HepG2 (cell line): ENCODE measurements around the gene ZNF540. TPM values are rescaled to one million over a fixed set of nuclear protein-coding genes. Genes with fewer than 3 reads are reported as not detected.

ENCODE experiments used
- AHR ChIP-seq: IDR thresholded peaks from 2 replicates; pipeline ENCODE4 v1.6.1; 2018; ENCODE audit warnings: missing genetic modification reagents, missing compliant biosample characterization
- CHD4 ChIP-seq: fragments of 200-600 bp; sonication (generic); IDR thresholded peaks from 2 replicates; pipeline ENCODE4 v1.7.0; 2017; ENCODE audit warnings: mild to moderate bottlenecking, low read length, borderline replicate concordance
- KAT8 ChIP-seq: IDR thresholded peaks from 2 replicates; pipeline ENCODE4 v1.6.1; 2016; ENCODE audit warnings: missing genetic modification reagents, missing compliant biosample characterization
- MLLT10 ChIP-seq: sonication (generic); formaldehyde crosslinking; IDR thresholded peaks from 2 replicates; pipeline ENCODE4 v1.4.0; 2020; ENCODE audit warnings: missing genetic modification reagents
- NRL ChIP-seq: sonication (generic); formaldehyde crosslinking; IDR thresholded peaks from 2 replicates; pipeline ENCODE4 v1.5.0; 2020; ENCODE audit warnings: missing genetic modification reagents, mild to moderate bottlenecking, moderate library complexity, borderline replicate concordance
- PHF8 ChIP-seq: sonication (generic); formaldehyde crosslinking; IDR thresholded peaks from 2 replicates; pipeline ENCODE4 v1.5.0; 2020; ENCODE audit warnings: missing genetic modification reagents
- RBM22 ChIP-seq: fragments of 200-400 bp; formaldehyde crosslinking; optimal IDR thresholded peaks from 2 replicates; pipeline ENCODE3; 2017; ENCODE audit warnings: mild to moderate bottlenecking, low read length, moderate library complexity
- SALL2 ChIP-seq: sonication (generic); formaldehyde crosslinking; IDR thresholded peaks from 2 replicates; pipeline ENCODE4 v1.8.1; 2023; ENCODE audit warnings: mild to moderate bottlenecking, missing genetic modification reagents, inconsistent platforms
- SOX6 ChIP-seq, 2 experiments: fragments of 450-650 bp in 1 of 2; sonication (generic) in 1 of 2; formaldehyde crosslinking in 1 of 2; IDR thresholded peaks; 2 replicates each; pipeline versions ENCODE4 v1.4.0 to v1.6.1; 2017 to 2020; ENCODE audit warnings: antibody characterized with exemption in 1 of 2, mild to moderate bottlenecking in 1 of 2, missing genetic modification reagents in 1 of 2
- SRSF9 ChIP-seq: fragments of 200-400 bp; formaldehyde crosslinking; IDR thresholded peaks from 2 replicates; pipeline ENCODE4 v1.6.1; 2018; ENCODE audit warnings: borderline replicate concordance, mild to moderate bottlenecking, low read depth, low read length; ENCODE audit not compliant: insufficient read depth, poor library complexity, severe bottlenecking
- TCF7L2 ChIP-seq: IDR thresholded peaks from 2 replicates; pipeline ENCODE4 v1.6.1; 2011; ENCODE audit warnings: mild to moderate bottlenecking, low read depth, low read length, moderate library complexity
- TP53 ChIP-seq: sonication (generic); formaldehyde crosslinking; conservative IDR thresholded peaks from 2 replicates; pipeline ENCODE4 v1.4.0; 2020; ENCODE audit warnings: missing genetic modification reagents
- XRCC5 ChIP-seq: fragments of 200-400 bp; formaldehyde crosslinking; optimal IDR thresholded peaks from 2 replicates; pipeline ENCODE3; 2017; ENCODE audit warnings: mild to moderate bottlenecking, low read length
- ZC3H4 ChIP-seq: sonication (generic); formaldehyde crosslinking; IDR thresholded peaks from 2 replicates; pipeline ENCODE4 v1.4.0; 2020; ENCODE audit warnings: missing genetic modification reagents, borderline replicate concordance
- ZFP36L1 ChIP-seq: sonication (generic); formaldehyde crosslinking; IDR thresholded peaks from 2 replicates; pipeline ENCODE4 v1.8.0; 2022; ENCODE audit warnings: mild to moderate bottlenecking, missing genetic modification reagents, moderate library complexity
- ZNF10 ChIP-seq: sonication (generic); formaldehyde crosslinking; IDR thresholded peaks from 2 replicates; pipeline ENCODE4 v1.4.0; 2020; ENCODE audit warnings: mild to moderate bottlenecking, low read depth, missing genetic modification reagents, borderline replicate concordance
- ZNF205 ChIP-seq: IDR thresholded peaks from 2 replicates; pipeline ENCODE4 v1.6.1; 2018; ENCODE audit warnings: missing biosample characterization, missing genetic modification reagents
- ZNF333 ChIP-seq: sonication (generic); formaldehyde crosslinking; IDR thresholded peaks from 2 replicates; pipeline ENCODE4 v1.4.0; 2020; ENCODE audit warnings: mild to moderate bottlenecking, missing genetic modification reagents, borderline replicate concordance
- ZNF383 ChIP-seq: sonication (generic); formaldehyde crosslinking; IDR thresholded peaks from 2 replicates; pipeline ENCODE4 v1.4.0; 2020; ENCODE audit warnings: missing genetic modification reagents, mild to moderate bottlenecking, borderline replicate concordance
- ZNF792 ChIP-seq: IDR thresholded peaks from 2 replicates; pipeline ENCODE4 v1.6.1; 2016
- polyA plus RNA-seq, 8 experiments: library from polyadenylated mRNA; depleted of rRNA in 3 of 8; stranded (reverse) in 7 of 8; unstranded in 1 of 8; fragments of >200 nt; fragmentation: Illumina TruSeq in 4 of 8; extraction: Trizol in 4 of 8; gene quantifications; 2 replicates each; pipeline versions ENCODE4 v1.2.1 to v1.2.3, GENCODE V29; 2011 to 2016; ENCODE audit warnings: low read depth in 4 of 8, missing spikeins in 1 of 8, mixed read lengths in 1 of 8; ENCODE audit not compliant: insufficient read depth in 1 of 8
- total RNA-seq, 5 experiments: library from RNA; depleted of rRNA; stranded (reverse); fragments of >200 nt; fragmentation: Illumina TruSeq; extraction: Trizol; gene quantifications; 2 replicates each; pipeline ENCODE4 v1.2.3, GENCODE V29; 2016; ENCODE audit warnings: low read depth in 1 of 5
- TF ChIP-seq, protein P1 (sequence below): sonication (generic); formaldehyde crosslinking; IDR thresholded peaks from 2 replicates; pipeline ENCODE4 v1.9.0; 2021; ENCODE audit warnings: missing genetic modification reagents, borderline replicate concordance
- TF ChIP-seq, protein P2 (sequence below): sonication (generic); formaldehyde crosslinking; IDR thresholded peaks from 2 replicates; pipeline ENCODE4 v1.4.0; 2020; ENCODE audit warnings: mild to moderate bottlenecking, missing genetic modification reagents
- TF ChIP-seq, protein P3 (sequence below): sonication (generic); formaldehyde crosslinking; IDR thresholded peaks from 2 replicates; pipeline ENCODE4 v1.8.0; 2022; ENCODE audit warnings: low read depth, missing genetic modification reagents
- TF ChIP-seq, protein P4 (sequence below): sonication (generic); formaldehyde crosslinking; IDR thresholded peaks from 2 replicates; pipeline ENCODE4 v1.4.0; 2020; ENCODE audit warnings: missing genetic modification reagents, low read depth, mild to moderate bottlenecking, borderline replicate concordance

Gene ZNF540
- total and polyA plus RNA-seq, 2 of the 13 experiments (the other 11 are each of a cell fraction or from before 2014, with no cell fraction given), result 0.21 to 0.40 TPM

DNA sequence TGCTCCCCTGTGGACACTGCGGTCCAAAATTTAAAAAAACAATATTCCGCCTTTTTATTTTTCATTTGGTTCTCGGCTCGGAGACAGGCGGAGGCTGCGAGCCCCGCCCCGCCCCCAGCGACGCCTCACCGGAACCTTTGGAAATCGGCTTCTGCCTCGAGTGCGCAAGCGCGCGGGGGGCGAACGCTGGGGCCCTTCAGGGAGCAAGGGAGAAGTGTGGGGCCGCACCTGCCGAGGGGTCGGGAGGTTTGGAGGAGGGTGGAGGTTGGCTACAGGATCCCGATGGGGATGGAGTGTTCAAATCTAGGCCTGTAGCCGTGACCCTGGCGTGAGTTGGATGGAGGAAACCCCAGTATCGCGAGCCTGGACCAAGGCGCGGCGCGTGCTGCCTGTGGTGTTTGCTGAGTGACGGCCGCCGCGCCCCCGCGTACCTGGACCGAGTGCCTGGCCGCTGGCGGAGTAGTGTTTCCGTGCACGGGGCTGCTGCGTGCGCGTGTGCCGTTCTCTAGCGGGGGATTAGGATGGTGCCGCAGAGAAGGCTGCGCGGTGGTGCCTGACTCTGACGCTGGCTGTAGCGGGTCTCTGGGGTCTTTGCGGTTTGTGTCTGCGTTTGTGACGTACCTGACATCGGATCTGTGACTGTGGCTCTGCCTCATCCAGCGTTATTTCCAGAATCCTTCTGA, 61.2 kb downstream of the ZNF540 start (continued):
- TF ChIP-seq, protein P1, sequence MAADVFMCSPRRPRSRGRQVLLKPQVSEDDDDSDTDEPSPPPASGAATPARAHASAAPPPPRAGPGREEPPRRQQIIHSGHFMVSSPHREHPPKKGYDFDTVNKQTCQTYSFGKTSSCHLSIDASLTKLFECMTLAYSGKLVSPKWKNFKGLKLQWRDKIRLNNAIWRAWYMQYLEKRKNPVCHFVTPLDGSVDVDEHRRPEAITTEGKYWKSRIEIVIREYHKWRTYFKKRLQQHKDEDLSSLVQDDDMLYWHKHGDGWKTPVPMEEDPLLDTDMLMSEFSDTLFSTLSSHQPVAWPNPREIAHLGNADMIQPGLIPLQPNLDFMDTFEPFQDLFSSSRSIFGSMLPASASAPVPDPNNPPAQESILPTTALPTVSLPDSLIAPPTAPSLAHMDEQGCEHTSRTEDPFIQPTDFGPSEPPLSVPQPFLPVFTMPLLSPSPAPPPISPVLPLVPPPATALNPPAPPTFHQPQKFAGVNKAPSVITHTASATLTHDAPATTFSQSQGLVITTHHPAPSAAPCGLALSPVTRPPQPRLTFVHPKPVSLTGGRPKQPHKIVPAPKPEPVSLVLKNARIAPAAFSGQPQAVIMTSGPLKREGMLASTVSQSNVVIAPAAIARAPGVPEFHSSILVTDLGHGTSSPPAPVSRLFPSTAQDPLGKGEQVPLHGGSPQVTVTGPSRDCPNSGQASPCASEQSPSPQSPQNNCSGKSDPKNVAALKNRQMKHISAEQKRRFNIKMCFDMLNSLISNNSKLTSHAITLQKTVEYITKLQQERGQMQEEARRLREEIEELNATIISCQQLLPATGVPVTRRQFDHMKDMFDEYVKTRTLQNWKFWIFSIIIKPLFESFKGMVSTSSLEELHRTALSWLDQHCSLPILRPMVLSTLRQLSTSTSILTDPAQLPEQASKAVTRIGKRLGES (CRISPR knock-in tag), result peak; percentile 95
- no peak for TF ChIP-seq MLLT10 (CRISPR knock-in tag)
- no peak for TF ChIP-seq ZNF10 (CRISPR knock-in tag)
- peak; percentile 47; the same call in 1 of the 2 replicates for TF ChIP-seq ZNF383 (CRISPR knock-in tag)
- no peak for TF ChIP-seq CHD4
- TF ChIP-seq ZC3H4 (CRISPR knock-in tag), result peak; percentile 67; the same call in 1 of the 2 replicates
- TF ChIP-seq, protein P2, sequence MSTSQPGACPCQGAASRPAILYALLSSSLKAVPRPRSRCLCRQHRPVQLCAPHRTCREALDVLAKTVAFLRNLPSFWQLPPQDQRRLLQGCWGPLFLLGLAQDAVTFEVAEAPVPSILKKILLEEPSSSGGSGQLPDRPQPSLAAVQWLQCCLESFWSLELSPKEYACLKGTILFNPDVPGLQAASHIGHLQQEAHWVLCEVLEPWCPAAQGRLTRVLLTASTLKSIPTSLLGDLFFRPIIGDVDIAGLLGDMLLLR (CRISPR knock-in tag), result 0 out of 2 replicates have a peak, but pooled peaks have one; percentile 64
- peak; percentile 53 for TF ChIP-seq AHR (CRISPR knock-in tag)
- TF ChIP-seq XRCC5, result no peak
- TF ChIP-seq TCF7L2, result no peak
- no peak; the same call in 1 of the 2 replicates for TF ChIP-seq PHF8
- no peak for TF ChIP-seq SRSF9
- 0 out of 2 replicates have a peak, but pooled peaks have one; percentile 63 for TF ChIP-seq ZNF333 (CRISPR knock-in tag)
- TF ChIP-seq, protein P3, sequence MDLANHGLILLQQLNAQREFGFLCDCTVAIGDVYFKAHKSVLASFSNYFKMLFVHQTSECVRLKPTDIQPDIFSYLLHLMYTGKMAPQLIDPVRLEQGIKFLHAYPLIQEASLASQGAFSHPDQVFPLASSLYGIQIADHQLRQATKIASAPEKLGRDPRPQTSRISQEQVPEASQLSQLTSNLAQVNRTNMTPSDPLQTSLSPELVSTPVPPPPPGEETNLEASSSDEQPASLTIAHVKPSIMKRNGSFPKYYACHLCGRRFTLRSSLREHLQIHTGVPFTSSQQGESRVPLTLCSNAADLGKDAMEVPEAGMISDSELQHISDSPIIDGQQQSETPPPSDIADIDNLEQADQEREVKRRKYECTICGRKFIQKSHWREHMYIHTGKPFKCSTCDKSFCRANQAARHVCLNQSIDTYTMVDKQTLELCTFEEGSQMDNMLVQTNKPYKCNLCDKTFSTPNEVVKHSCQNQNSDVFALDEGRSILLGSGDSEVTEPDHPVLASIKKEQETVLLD (CRISPR knock-in tag), result 0 out of 2 replicates have a peak, but pooled peaks have one; percentile 7
- TF ChIP-seq NRL (CRISPR knock-in tag), result peak; percentile 82; the same call in 1 of the 2 replicates
- TF ChIP-seq ZNF205 (CRISPR knock-in tag), result peak; percentile 80
- no peak for TF ChIP-seq TP53
- TF ChIP-seq SOX6 (IDR thresholded peaks at IDR 0.05), result no peak
- TF ChIP-seq SOX6 (CRISPR knock-in tag; IDR thresholded peaks at IDR 0.05), result peak; percentile 67; the same call in 1 of the 2 replicates
- no peak; the same call in 1 of the 2 replicates for TF ChIP-seq ZFP36L1 (CRISPR knock-in tag)
- TF ChIP-seq RBM22, result no peak
- TF ChIP-seq KAT8 (CRISPR knock-in tag), result peak; percentile 60
- TF ChIP-seq, protein P4, sequence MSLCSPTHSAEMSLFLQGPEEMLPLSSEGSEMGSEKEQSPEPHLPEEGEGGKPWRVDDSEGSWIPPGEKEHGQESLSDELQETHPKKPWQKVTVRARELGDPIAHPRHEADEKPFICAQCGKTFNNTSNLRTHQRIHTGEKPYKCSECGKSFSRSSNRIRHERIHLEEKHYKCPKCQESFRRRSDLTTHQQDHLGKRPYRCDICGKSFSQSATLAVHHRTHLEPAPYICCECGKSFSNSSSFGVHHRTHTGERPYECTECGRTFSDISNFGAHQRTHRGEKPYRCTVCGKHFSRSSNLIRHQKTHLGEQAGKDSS (CRISPR knock-in tag), result peak; percentile 88
- TF ChIP-seq ZNF792 (CRISPR knock-in tag), result peak; percentile 66; the same call in 1 of the 2 replicates
- TF ChIP-seq SALL2 (CRISPR knock-in tag), result peak; percentile 83; the same call in 1 of the 2 replicates
